GM19463 (cell line): ENCODE data around the gene ABI1.

Experiments
- ATAC-seq: cut with Tn5 transposase; IDR thresholded peaks from one replicate; pipeline ENCODE4 v1.9.1; 2021; ENCODE audit warnings: mild to moderate bottlenecking, moderate library complexity; ENCODE audit not compliant: unreplicated experiment

Gene ABI1

GRCh38 chr10:26776258-26776657 lies 84.5 kb downstream of the ABI1 start:
- ATAC-seq = no peak

- no peak for ATAC-seq
Observed at GRCh38 chr10:26773633-26774032, 87.1 kb downstream of the ABI1 start.

- ATAC-seq = no peak
Observed at GRCh38 chr10:26770069-26770468, 90.7 kb downstream of the ABI1 start.

GRCh38 chr10:26765549-26765948 lies 95.2 kb downstream of the ABI1 start:
- no peak for ATAC-seq

DNA sequence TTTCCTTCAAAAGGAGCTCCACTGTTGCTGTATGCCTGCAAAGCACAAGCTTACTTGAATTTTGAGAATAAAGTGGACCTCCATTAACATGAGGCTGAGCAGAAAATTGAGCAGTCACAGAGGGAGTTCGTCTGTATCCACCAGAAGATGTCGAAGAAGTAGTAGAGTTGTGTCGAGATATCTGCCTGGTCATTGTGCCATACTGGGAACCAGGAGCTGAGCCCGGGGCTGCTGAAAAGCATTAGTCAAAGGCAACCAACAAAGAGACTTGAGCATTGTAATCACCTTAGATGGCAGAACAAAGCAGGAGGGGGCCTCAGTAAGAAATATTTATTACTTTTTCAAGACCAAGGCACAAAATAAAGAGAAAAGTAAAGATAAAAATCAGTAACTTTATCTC lies 101.8 kb downstream of the ABI1 start:
- ATAC-seq = no peak

GRCh38 chr10:26755443-26755903 lies 105.3 kb downstream of the ABI1 start:
- ATAC-seq = peak; percentile 92

- ATAC-seq = no peak
Observed at GRCh38 chr10:26746061-26746460, 114.7 kb downstream of the ABI1 start.

GRCh38 chr10:26743841-26744240 lies 116.9 kb downstream of the ABI1 start:
- no peak for ATAC-seq

DNA sequence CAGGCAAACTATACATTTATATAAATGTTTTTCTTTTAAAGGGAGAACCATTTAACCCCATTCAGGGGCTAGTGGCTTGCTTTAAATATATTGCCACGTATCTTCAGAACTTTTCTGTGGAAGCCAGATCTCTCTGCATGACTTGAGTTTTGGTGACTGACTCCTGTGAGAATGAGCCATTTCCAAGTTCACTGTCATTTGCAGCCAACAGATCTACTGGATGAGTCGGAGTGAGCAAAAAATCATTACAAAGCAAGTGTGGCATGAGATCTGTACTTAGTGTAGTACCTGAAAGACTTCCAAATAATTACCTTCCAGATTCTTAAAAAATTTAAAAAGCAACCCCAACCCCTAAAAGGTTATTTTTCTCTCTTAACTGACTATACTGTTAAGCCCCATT lies 117.7 kb downstream of the ABI1 start:
- no peak for ATAC-seq

DNA sequence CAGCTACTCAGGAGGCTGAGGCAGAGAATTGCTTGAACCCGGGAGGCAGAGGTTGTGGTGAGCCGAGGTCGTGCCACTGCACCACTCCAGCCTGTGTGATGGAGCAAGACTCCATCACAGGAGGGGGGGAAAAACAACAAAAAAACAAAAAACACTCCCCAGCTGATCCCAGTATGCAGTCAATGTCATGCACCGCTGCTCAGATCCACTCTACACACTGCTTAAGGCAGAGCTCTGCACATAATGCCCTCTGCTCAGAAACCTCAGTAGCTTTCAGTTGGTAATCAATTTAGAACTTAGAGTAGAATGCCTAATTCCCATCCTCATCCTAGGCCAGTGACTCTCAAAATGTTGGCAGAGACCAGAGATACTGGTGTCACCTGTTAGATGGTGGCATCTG lies 119.4 kb downstream of the ABI1 start:
- no peak for ATAC-seq

DNA sequence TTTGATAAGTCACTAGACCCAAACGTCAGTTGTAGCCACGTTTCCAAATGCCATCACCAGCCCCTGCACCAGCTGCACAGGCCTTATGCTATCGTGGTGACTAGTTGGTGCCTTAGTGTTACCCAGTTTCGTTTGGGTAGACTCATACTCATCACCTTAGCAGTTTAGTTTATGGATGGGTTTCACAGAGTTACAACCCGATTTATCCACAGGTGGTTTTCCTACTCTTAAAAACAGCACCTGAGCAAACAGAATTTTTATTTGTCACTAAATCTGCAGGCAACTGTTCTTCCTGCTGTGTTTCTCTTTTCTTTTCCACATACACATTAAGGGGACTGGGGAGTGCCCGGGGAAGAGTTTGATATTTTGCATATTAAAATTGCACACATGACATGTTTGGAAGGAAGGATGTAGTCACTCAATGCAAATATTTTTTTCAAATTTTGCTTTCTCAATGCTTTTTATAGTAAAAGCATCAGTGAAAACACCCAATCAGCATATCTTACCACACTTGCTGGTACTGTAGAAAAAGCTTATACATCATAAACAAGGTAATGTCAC lies 121.6 kb downstream of the ABI1 start:
- peak; percentile 36 for ATAC-seq

GRCh38 chr10:26738301-26738911 lies 122.4 kb downstream of the ABI1 start:
- no peak for ATAC-seq

DNA sequence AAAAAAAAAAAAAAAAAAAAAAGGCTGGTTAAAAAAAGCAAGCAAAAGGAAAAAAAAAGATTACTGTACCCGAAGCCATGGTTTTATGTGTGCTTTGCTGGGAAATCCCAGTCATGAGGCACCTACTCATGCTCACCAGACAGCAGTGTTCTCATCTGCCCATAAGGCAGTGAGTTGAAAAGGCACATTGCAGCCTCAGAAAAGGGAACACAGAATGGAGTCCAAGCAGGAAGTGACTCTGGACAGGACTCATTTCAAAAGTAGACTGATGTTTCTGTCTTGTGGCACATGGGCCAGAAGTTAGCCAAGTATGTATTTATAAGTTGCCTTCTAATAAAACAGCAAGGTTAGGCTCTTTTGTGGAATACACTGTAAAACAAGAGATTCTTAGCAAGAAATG lies 123.0 kb downstream of the ABI1 start:
- peak; percentile 81 for ATAC-seq

DNA sequence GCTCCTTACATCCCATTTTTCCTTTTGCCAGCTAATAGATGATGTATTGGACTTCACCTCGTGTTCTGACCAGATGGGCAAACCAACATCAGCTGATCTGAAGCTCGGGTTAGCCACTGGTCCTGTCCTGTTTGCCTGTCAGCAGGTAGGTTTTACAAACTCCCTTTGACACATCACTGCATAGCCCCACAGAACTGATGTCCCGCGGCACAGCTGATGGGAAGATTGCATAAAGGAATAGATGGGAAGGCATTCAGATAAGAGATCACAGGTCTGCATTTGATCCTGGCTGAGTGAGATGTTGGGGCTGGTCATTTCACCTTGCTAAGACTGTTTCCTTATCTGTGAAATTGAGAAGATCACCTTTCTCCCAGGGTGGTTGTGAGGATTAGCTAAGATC lies 125.3 kb downstream of the ABI1 start:
- no peak for ATAC-seq

DNA sequence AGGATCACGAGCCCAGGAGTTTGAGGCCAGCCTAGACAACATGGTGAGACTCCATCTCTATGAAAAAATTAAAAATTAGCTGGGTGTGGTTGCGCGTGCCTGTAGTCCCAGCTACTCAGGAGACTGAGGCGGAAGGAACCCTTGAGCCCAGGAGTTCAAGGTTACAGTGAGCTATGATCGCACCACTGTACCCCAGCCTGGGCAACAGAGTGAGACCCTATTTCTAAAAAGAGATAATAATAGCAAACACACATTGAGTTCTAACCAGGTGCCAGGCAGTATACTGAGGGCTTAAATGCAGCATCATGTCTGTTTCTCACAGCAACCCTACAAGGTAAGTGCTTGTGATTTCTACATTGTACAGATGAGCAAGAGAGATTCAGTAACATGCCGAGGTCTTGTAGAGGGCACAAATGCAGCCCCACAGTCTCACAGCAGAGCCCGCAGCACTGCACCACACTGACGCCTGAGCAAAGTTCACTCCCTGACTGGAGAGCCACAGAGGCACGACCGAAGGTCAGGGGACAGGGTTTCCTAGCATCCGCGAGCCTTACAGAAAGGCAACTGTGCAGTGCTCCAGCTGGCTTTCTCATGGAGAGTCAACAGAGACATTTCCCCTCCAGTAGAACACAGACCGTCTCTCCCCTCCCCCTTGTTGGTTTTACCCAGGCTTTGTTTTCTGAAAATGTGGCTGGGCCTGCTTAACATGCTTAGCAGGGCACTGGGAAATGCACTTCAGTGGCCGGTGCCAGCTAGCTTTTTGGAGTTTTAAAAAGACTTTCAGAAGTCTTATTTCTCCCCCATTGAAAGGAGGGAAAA lies 126.8 kb downstream of the ABI1 start:
- ATAC-seq = no peak

- ATAC-seq = no peak
Observed at GRCh38 chr10:26730552-26730951, 130.2 kb downstream of the ABI1 start.

- no peak for ATAC-seq
Observed at GRCh38 chr10:26729395-26729794, 131.4 kb downstream of the ABI1 start.

- ATAC-seq = no peak
Observed at GRCh38 chr10:26728957-26729356, 131.8 kb downstream of the ABI1 start.

DNA sequence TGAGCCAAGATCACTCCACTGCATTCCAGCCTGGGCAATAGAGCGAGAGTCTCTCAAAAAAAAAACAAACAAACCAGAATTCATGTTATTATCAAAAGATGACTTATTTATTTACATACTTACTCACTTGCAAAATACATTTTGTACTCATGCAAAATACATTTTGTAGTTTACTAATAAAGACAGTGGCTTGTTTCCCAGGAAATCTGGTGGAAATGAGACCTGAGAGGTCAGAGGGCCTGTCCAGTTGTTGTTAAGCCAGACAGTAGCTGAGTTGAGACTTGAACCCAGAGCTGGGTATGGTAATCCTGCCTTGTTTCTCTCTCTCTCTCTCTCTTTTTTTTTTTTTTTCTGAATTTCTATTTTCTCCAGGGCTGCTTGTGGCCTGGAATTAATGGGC lies 133.8 kb downstream of the ABI1 start:
- ATAC-seq = no peak

DNA sequence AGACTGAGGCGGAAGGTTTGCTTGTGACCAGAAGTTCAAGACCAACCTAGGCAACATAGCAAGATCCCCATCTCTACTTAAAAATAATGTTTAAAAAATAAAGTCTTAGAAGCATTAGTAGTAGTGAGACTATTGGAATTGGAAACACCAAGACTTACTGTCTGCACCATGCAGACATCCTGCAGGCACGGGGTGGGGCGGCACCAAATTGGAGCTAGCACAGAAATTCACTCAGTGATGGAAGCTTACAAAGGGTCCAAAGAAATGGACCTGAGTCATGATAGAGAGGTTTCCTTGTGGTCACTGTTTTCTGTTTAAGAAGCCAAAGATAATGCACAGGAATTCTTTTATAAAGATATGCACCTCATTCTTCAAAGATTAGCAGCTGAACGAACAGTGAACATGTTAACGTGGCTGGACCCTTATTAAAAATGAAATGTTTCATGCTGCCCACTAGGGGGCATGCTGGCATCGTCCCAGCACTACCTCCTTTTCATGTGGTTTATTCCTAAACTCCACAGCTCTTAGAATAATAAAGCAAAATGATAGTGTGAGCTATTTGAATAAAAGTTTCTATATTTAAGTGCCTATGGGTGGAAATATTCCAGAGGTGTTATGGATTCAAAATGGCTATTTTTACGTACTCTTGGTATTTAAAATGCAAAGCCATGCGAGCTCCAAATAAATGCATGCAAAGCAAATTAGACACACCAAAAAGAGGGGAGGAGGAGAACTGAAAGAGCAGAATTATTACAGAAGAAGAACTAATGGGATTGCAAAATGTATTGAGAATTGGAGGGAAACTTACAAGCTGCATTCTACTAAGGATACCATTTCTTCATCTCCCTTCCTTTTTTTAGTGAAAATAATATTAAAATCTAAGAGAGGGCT lies 134.7 kb downstream of the ABI1 start:
- no peak for ATAC-seq

- no peak for ATAC-seq
Observed at GRCh38 chr10:26723016-26723415, 137.7 kb downstream of the ABI1 start.
